Naive B cell (primary cell): ENCODE data around the gene BCAN. TPM values are rescaled to one million over a fixed set of nuclear protein-coding genes. Genes with fewer than 3 reads are reported as not detected.

Experiments
- ATAC-seq, 2 donors: fragments of 150-1000 bp; cut with Tn5 transposase; 2 replicates each; pipeline ENCODE4 v1.10.0; 2021; ENCODE audit warnings: low read depth in 2 of 2, mild to moderate bottlenecking in 2 of 2, moderate library complexity in 2 of 2
- DNase-seq: peaks from one replicate; pipeline ENCODE4 v3.0.0; 2022
- H3K27ac Mint-ChIP-seq, 6 donors: one replicate each; pipeline ENCODE4 v1.8.0; 2020 to 2022; ENCODE audit warnings: mild to moderate bottlenecking in 6 of 6, mixed read lengths in 6 of 6, moderate library complexity in 5 of 6, inconsistent platforms in 2 of 6
- H3K27me3 Mint-ChIP-seq, 3 donors: one replicate each; pipeline ENCODE4 v1.8.0; 2021 to 2022; ENCODE audit warnings: mixed read lengths in 3 of 3, mild to moderate bottlenecking in 1 of 3
- H3K36me3 Mint-ChIP-seq, 2 donors: one replicate each; pipeline ENCODE4 v1.8.0; 2020 to 2022; ENCODE audit warnings: mixed read lengths in 2 of 2, inconsistent platforms in 1 of 2, mild to moderate bottlenecking in 1 of 2
- H3K4me1 Mint-ChIP-seq, 3 donors: one replicate each; pipeline ENCODE4 v1.8.0; 2020 to 2022; ENCODE audit warnings: mixed read lengths in 3 of 3, inconsistent platforms in 1 of 3, mild to moderate bottlenecking in 1 of 3, moderate library complexity in 1 of 3
- H3K4me3 Mint-ChIP-seq, 8 donors: one replicate each; pipeline ENCODE4 v1.8.0; 2020 to 2022; ENCODE audit warnings: mild to moderate bottlenecking in 8 of 8, mixed read lengths in 8 of 8, moderate library complexity in 8 of 8, inconsistent platforms in 2 of 8
- H3K9me3 Mint-ChIP-seq, 7 donors: one replicate each; pipeline ENCODE4 v1.8.0; 2020 to 2022; ENCODE audit warnings: mixed read lengths in 7 of 7, mild to moderate bottlenecking in 5 of 7, inconsistent platforms in 2 of 7, moderate library complexity in 1 of 7
- polyA plus RNA-seq, 6 donors: library from polyadenylated mRNA; unstranded; fragments of 300-500 nt; fragmentation: Illumina TruSeq; gene quantifications; one replicate each; pipeline ENCODE4 v1.2.3, GENCODE V29; 2021; ENCODE audit warnings: low read depth in 6 of 6

BCAN gene
- polyA plus RNA-seq, 6 donors from 2014 or later = not detected

DNA sequence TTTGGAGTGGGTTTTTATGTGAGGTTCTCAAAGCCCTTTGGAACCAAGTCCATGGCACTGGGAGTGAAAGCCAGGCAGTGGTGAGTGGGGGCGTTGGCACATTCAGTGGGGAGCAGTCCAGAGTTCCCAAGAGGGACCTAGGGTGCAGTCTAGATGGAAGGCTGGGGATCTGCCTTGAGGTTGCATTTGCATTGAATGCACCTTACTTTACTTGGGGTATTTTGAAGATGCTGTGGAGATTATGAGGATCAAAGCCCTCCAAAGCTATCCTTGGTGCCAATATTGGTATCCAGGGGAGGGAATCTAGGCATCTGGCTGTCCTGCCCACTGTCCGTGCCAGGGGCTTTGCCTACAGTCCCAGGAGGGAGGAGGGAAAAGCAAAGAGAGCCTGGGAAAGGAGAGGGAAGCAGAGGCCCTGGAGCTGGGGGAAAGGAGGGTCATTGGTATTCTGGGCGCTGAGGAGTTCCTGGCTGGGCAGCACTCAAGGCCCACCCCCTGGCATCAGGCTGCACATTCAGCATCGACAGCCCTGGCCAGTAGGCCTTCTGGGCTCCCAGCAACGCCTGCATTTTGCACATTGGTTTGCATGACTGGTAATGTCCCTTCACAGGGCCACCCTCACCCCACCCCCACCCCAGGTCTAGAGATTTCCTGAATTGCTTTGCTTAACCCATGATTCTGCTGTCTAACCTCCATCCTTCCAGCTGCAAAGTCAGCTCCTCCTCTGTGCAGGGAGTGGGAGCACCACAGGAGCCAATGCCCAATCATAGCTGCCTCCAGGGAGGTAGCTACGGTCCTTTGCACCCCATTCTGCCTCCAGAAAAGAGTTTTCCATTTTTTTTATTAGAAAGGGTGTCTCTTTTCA, 843 bp upstream of the BCAN start:
- DNase-seq = no peak
- H3K4me3 Mint-ChIP-seq = peak overlapping the region in 7 of 8 donors; percentile 18 to 82 (median 74)
- ATAC-seq = no peak
- H3K4me1 Mint-ChIP-seq = peaks cover 21 to 29% (median 23%) of the 10 kb centered on the region in 3 donors
- peaks cover 0 to 7% of the 10 kb centered on the region in 2 donors for H3K36me3 Mint-ChIP-seq
- H3K27me3 Mint-ChIP-seq = peaks cover 75 to 87% (median 86%) of the 10 kb centered on the region in 3 donors
- no peaks in the 10 kb centered on the region for H3K9me3 Mint-ChIP-seq
- H3K27ac Mint-ChIP-seq = peak overlapping the region in 3 of 6 donors; percentile 43 to 79 (median 49)

DNA sequence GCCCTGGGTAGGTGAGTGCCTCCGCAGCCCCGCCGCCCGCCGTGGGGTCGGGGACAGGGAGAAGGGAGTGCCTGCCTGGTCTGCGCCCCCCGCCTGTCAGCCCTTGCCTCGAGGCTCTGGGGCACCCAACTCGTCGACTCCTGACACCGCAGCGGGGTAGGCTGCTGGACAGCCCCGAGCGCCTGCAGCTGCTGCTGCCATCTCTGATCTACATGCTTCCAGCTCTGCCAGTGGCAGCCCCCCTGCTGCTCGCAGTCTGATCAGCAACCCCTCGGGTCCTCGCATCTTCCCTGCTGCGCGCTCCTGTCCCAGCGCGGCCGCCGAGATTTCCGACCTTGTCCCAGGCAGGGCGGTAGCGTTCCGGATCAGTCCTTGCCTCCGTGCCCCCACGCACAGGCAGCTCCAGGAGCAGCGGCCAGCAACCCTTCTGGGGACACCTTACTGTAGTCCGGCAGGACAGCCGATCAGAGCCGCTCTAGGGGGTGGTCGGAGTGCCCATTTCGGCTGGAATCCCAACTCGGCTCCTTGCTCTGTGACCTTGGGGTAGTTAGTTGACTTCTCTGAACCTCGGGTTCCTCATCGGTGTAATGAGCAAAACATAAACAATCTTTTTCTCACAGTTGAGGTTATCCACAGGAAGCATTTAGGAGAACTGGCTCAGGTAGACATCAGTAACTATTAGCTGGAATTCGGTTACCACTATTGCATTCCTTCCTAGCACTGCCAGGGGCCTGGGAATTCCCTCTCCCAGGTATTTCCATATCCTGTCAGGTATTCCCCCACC, 540 bp downstream of the BCAN start:
- H3K9me3 Mint-ChIP-seq = no peaks in the 10 kb centered on the region
- H3K36me3 Mint-ChIP-seq = peaks cover 0 to 7% of the 10 kb centered on the region in 2 donors
- ATAC-seq (no peak), DNase-seq (no peak)
- peaks cover 21 to 29% (median 23%) of the 10 kb centered on the region in 3 donors for H3K4me1 Mint-ChIP-seq
- peak overlapping the region in 1 of 6 donors; percentile 15 for H3K27ac Mint-ChIP-seq
- peak overlapping the region in 7 of 8 donors; percentile 63 to 77 (median 74) for H3K4me3 Mint-ChIP-seq
- H3K27me3 Mint-ChIP-seq = peaks cover 73 to 93% (median 93%) of the 10 kb centered on the region in 3 donors

DNA sequence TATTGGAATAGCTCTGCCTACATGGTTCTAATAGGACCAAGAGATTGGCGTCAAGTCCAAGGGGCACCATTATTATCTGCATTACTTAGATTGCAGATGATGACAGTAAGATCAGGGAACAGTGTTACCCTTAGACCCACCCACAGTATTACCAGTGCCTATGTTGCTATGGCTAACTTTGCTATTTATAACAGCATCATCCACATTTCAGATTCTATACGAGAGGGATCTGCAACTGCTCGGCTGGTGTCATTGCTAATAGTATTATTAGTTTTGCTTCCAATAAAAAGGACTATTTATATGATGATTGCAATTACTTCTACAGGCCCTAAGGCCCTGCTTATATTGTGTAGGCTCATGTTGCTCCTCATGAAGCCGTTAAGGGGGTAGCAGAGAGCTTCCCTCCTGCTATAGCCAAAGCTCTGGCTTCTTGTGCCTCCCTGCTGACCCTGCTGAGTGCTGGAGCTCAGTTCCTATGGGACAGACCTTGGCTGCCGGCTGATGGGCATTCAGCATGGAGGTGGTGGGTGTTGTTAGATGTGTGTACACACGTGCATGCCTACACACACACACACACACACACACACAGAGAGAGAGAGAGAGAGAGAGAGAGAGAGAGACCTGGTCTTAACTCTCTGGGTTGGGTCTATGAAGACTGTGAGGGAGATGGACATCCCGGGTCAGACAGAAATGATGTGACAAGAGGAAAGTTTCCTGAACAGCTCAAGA, 1.3 kb downstream of the BCAN start:
- H3K27me3 Mint-ChIP-seq = peaks cover 76 to 97% (median 97%) of the 10 kb centered on the region in 3 donors
- no peak for ATAC-seq

DNA sequence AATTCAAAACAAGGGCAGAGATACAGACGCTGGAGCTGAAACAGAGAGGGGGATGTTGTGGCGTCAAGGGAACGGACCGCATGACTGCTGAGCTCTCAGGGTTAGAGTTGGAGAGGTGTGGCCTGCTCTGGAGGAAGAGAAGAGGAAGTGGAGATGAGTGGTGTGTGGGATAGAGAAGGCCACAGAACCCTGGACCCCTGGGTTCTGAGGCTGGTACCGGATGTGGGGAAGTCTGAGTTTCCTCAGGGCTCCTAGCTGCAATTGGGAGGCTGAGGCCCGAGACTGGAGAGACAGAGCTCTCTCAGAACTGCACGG, 1.8 kb downstream of the BCAN start:
- peaks cover 77 to 97% (median 97%) of the 10 kb centered on the region in 3 donors for H3K27me3 Mint-ChIP-seq
- H3K9me3 Mint-ChIP-seq = no peaks in the 10 kb centered on the region
- peak overlapping the region in 1 of 6 donors; percentile 56 for H3K27ac Mint-ChIP-seq
- peaks cover 0 to 7% of the 10 kb centered on the region in 2 donors for H3K36me3 Mint-ChIP-seq
- peak; percentile 79 to 81 for ATAC-seq
- peaks cover 21 to 29% (median 23%) of the 10 kb centered on the region in 3 donors for H3K4me1 Mint-ChIP-seq
- no peak for DNase-seq
- H3K4me3 Mint-ChIP-seq = no peak overlapping the region

More for the DNA sequence above, 1.3 kb downstream of the BCAN start:
- no peak for DNase-seq
- H3K36me3 Mint-ChIP-seq = peaks cover 0 to 7% of the 10 kb centered on the region in 2 donors
- H3K4me3 Mint-ChIP-seq = peak overlapping the region in 7 of 8 donors; percentile 29 to 77 (median 67)
- no peaks in the 10 kb centered on the region for H3K9me3 Mint-ChIP-seq
- H3K27ac Mint-ChIP-seq = peak overlapping the region in 2 of 6 donors; percentile 24 to 56
- H3K4me1 Mint-ChIP-seq = peaks cover 21 to 29% (median 23%) of the 10 kb centered on the region in 3 donors

DNA sequence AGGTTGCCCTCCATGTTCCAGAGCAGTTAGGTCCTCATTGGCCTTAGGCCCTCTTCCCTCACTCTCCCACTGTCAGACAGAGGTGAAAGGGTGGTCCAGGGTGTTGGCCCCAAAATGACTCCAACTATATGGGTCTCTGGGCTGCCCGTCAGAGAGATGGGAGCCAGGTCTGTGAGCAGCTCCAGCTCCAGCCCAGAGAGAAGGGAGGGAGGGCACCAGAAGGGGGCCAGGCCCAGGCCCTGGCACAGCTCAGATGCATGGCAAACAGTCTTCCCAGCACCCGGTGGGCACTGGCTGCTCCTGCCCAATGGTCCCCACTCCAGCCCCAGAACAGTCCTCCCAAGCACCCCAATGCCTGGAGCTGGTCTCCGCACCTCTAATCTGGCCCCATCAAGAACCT, 2.2 kb downstream of the BCAN start:
- no peak overlapping the region for H3K27ac Mint-ChIP-seq
- DNase-seq (no peak), ATAC-seq (no peak)
- H3K4me1 Mint-ChIP-seq = peaks cover 21 to 29% (median 23%) of the 10 kb centered on the region in 3 donors
- H3K27me3 Mint-ChIP-seq = peaks cover 77 to 97% (median 96%) of the 10 kb centered on the region in 3 donors
- H3K9me3 Mint-ChIP-seq = no peaks in the 10 kb centered on the region
- no peak overlapping the region for H3K4me3 Mint-ChIP-seq
- peaks cover 0 to 7% of the 10 kb centered on the region in 2 donors for H3K36me3 Mint-ChIP-seq

DNA sequence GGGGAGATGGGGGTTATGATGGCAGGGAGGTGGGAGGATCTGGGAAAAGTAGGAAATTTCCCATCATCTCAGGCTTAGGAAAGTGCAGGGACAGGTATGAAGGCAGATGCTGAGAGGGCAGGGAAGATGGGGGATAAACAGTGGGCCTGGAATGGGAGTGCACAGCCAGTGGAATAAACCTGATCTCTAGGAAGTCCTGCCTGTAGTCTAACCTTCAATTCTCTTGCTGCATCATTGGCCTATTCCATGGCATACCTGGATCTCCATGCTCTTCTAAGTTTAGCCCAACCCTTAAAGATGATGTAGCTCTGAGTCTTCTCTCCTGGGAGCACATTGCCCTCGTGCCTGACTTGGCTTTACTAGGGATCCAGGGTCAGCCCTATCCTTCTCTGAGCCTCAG, 2.7 kb downstream of the BCAN start:
- no peak for DNase-seq
- Mint-ChIP-seq H3K9me3 (no peaks in the 10 kb centered on the region), H3K4me1 (peaks cover 21 to 29% (median 23%) of the 10 kb centered on the region in 3 donors), H3K4me3 (no peak overlapping the region), H3K36me3 (peaks cover 0 to 7% of the 10 kb centered on the region in 2 donors), H3K27me3 (peaks cover 76 to 97% (median 96%) of the 10 kb centered on the region in 3 donors), H3K27ac (peak overlapping the region in 1 of 6 donors; percentile 27)
- no peak for ATAC-seq

DNA sequence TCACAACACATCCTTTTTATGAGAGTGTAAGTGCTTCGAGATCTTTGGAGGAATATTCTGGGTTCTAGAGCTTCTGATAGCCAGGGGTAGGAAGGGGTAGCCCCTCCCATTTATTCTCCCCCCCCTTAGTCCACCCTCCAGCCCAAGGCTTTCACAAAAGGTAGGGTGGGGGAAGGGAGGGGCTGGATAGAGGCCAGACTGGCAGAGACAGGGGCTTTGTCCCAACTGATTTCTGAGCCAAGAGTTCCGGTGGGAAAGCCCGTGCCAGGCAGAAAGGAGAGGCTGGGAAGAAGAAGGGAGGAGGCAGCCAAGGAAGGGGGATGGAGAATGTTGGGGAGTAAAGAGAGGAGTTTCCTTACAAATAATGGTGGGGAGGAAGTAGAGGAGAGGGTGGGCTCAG, 3.1 kb downstream of the BCAN start:
- Mint-ChIP-seq H3K4me3 (no peak overlapping the region), H3K27ac (peak overlapping the region in 2 of 6 donors; percentile 27 to 92), H3K4me1 (peaks cover 21 to 29% (median 23%) of the 10 kb centered on the region in 3 donors), H3K9me3 (no peaks in the 10 kb centered on the region), H3K36me3 (peaks cover 0 to 7% of the 10 kb centered on the region in 2 donors), H3K27me3 (peaks cover 77 to 97% (median 96%) of the 10 kb centered on the region in 3 donors)
- ATAC-seq (no peak), DNase-seq (no peak)

DNA sequence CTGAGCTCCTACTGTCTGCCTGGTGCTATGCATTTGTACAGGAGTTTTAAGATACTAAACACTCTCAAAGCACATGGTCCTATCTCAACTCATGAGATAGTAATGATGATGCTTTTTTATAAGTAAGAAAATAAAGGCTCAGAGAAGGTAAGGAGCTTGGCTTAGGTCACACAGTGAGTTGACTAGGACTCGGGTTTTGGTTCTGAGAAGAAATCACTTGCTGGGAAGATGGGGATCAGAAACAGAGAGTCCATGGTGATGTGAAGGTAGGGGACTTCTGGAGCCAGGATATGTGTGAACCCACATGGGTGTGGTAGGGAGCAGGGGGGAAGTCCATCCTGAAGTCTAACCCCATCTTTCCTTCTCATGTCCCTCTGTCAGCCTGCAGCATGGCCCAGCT, 3.7 kb downstream of the BCAN start:
- Mint-ChIP-seq H3K27me3 (peaks cover 75 to 98% (median 97%) of the 10 kb centered on the region in 3 donors), H3K36me3 (peaks cover 0 to 7% of the 10 kb centered on the region in 2 donors), H3K4me3 (no peak overlapping the region), H3K9me3 (no peaks in the 10 kb centered on the region), H3K4me1 (peaks cover 21 to 29% (median 23%) of the 10 kb centered on the region in 3 donors), H3K27ac (peak overlapping the region in 1 of 6 donors; percentile 67)
- DNase-seq = no peak
- no peak for ATAC-seq

DNA sequence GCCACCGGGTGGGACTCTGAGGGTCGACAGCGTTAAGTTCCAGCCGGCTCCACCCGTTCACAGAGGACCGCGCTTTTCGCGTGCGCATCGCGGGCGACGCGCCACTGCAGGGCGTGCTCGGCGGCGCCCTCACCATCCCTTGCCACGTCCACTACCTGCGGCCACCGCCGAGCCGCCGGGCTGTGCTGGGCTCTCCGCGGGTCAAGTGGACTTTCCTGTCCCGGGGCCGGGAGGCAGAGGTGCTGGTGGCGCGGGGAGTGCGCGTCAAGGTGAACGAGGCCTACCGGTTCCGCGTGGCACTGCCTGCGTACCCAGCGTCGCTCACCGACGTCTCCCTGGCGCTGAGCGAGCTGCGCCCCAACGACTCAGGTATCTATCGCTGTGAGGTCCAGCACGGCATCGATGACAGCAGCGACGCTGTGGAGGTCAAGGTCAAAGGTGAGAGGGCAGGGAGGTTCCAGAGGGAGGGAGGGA, 4.9 kb downstream of the BCAN start:
- Mint-ChIP-seq H3K27ac (no peak overlapping the region), H3K9me3 (no peaks in the 10 kb centered on the region), H3K36me3 (peaks cover 0 to 8% of the 10 kb centered on the region in 2 donors), H3K4me3 (no peak overlapping the region), H3K4me1 (peaks cover 12 to 18% (median 13%) of the 10 kb centered on the region in 3 donors), H3K27me3 (peaks cover 71 to 98% (median 95%) of the 10 kb centered on the region in 3 donors)
- DNase-seq (no peak), ATAC-seq (no peak)

DNA sequence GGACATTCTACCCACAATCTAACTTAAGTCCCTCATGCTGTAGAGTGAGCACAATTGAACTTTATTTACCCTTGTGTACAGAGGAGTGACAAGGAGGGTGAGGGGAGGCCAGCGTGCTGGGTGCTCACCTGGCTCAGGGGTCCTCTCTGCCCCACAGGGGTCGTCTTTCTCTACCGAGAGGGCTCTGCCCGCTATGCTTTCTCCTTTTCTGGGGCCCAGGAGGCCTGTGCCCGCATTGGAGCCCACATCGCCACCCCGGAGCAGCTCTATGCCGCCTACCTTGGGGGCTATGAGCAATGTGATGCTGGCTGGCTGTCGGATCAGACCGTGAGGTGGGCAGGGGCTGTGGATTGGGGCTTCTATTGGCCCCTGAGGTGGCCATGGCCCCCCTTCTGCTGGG, 5.4 kb downstream of the BCAN start:
- Mint-ChIP-seq H3K27me3 (peaks cover 75 to 98% (median 97%) of the 10 kb centered on the region in 3 donors), H3K36me3 (peaks cover 0 to 14% of the 10 kb centered on the region in 2 donors), H3K4me1 (peaks cover 12 to 15% (median 12%) of the 10 kb centered on the region in 3 donors), H3K27ac (no peak overlapping the region), H3K9me3 (peaks cover 0 to 1% (median 0%) of the 10 kb centered on the region in 7 donors), H3K4me3 (peak overlapping the region in 1 of 8 donors; percentile 52)
- ATAC-seq (no peak), DNase-seq (no peak)

DNA sequence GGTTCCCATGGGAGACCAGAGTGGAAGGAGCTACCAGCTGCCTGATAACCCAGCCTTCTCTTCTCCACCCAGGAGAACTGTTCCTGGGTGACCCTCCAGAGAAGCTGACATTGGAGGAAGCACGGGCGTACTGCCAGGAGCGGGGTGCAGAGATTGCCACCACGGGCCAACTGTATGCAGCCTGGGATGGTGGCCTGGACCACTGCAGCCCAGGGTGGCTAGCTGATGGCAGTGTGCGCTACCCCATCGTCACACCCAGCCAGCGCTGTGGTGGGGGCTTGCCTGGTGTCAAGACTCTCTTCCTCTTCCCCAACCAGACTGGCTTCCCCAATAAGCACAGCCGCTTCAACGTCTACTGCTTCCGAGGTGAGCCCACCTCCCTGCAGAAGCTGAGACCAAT, 6.6 kb downstream of the BCAN start:
- H3K27ac Mint-ChIP-seq = peak overlapping the region in 1 of 6 donors; percentile 33
- peaks cover 0 to 21% of the 10 kb centered on the region in 2 donors for H3K36me3 Mint-ChIP-seq
- ATAC-seq = no peak
- peaks cover 3 to 5% (median 4%) of the 10 kb centered on the region in 3 donors for H3K4me1 Mint-ChIP-seq
- peaks cover 0 to 1% (median 0%) of the 10 kb centered on the region in 7 donors for H3K9me3 Mint-ChIP-seq
- no peak overlapping the region for H3K4me3 Mint-ChIP-seq
- no peak for DNase-seq
- peaks cover 73 to 98% (median 98%) of the 10 kb centered on the region in 3 donors for H3K27me3 Mint-ChIP-seq

DNA sequence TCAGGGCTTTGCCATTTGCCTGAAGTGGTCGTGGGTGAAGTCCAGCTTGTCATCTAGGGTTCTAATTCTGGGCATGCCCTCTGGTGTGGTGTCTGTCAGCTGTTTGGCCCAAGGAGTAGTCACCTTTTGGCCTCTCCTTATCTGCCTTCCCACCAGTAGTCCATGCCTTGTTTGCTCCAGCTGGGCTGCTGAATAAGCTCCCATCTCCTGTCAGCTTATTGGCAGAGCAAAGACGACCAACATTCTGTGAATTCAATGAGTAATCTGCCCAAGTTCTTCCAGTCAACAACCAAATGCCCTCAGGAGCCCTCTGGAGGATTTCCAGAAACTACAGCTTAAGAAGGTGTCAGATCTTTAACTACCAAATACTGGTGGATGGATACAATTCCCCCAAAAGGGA, 7.0 kb downstream of the BCAN start:
- H3K27me3 Mint-ChIP-seq = peaks cover 73 to 98% (median 98%) of the 10 kb centered on the region in 3 donors
- H3K4me1 Mint-ChIP-seq = peaks cover 0 to under 1% (median 0%) of the 10 kb centered on the region in 3 donors
- no peak overlapping the region for H3K4me3 Mint-ChIP-seq
- no peak for DNase-seq
- ATAC-seq = no peak
- H3K36me3 Mint-ChIP-seq = peaks cover 0 to 21% of the 10 kb centered on the region in 2 donors
- peaks cover 0 to 1% (median 0%) of the 10 kb centered on the region in 7 donors for H3K9me3 Mint-ChIP-seq
- H3K27ac Mint-ChIP-seq = peak overlapping the region in 1 of 6 donors; percentile 33
